Measurements from ENCODE around the gene CARHSP1. TPM values are rescaled to one million over a fixed set of nuclear protein-coding genes. Genes with fewer than 3 reads are reported as not detected.

CARHSP1 gene
- total and polyA plus RNA-seq, 2 of the 8 experiments (the other 6 are each of a cell fraction or from before 2014, with no cell fraction given) = 292 to 300 TPM

- Histone ChIP-seq H3K4me1 (replicated peaks in 1 of 4; ENCODE audit: control insufficient read depth in 3 of 4, insufficient read depth in 4 of 4, low read length in 3 of 4) (peaks cover 12 to 23% (median 20%) of the 10 kb centered on the region in 4 experiments), H4K8ac (ENCODE audit: extremely low read depth, insufficient read depth, low read length) (no peak overlapping the region), H2AFZ (ENCODE audit: low read length) (no peak overlapping the region), H3K27me3 (replicated peaks in 1 of 4; ENCODE audit: control insufficient read depth in 3 of 4, extremely low read depth in 1 of 4, insufficient read depth in 3 of 4, low read length in 3 of 4) (no peaks in the 10 kb centered on the region), H2AK5ac (ENCODE audit: low read depth, low read length) (peak overlapping the region; percentile 92), H3K4ac (replicated peaks; ENCODE audit: insufficient read length, low read depth, low read length) (peak overlapping the region; percentile 69), H2BK20ac (ENCODE audit: low read length) (peak overlapping the region; percentile 76), H3K23ac (ENCODE audit: insufficient read length) (peak overlapping the region; percentile 9), H3K23me2 (ENCODE audit: low read depth, low read length) (no peaks in the 10 kb centered on the region), H3K56ac (replicated peaks; ENCODE audit: insufficient read length, low read depth, low read length) (peak overlapping the region; percentile 28), H3K4me2 (ENCODE audit: insufficient read depth in 1 of 2, low read depth in 2 of 2, low read length in 2 of 2) (peak overlapping the region; percentile 61 to 72), H2BK15ac (ENCODE audit: low read length) (peak overlapping the region; percentile 62; the same call in 1 of the 2 replicates), H3K9ac (replicated peaks in 1 of 4; ENCODE audit: extremely low read depth in 1 of 4, low read depth in 3 of 4, low read length in 3 of 4) (peak overlapping the region in 3 of 4 experiments; percentile 42 to 79 (median 66); a peak in 5 of 7 replicates), H3K9me3 (ENCODE audit: insufficient read depth in 2 of 2, low read depth in 1 of 2, low read length in 1 of 2) (no peaks in the 10 kb centered on the region), H3K79me2 (ENCODE audit: control insufficient read depth in 1 of 2, insufficient read depth in 2 of 2, low read length in 2 of 2) (peaks cover 0 to 8% of the 10 kb centered on the region in 2 experiments; a peak in 1 of 4 replicates), H3K36me3 (ENCODE audit: control insufficient read depth in 2 of 4, insufficient read depth in 4 of 4, low read length in 3 of 4) (peaks cover 0 to 21% (median 4%) of the 10 kb centered on the region in 4 experiments; a peak in 3 of 8 replicates), H2BK120ac (replicated peaks; ENCODE audit: low read depth, low read length) (peak overlapping the region; percentile 66), H3K79me1 (ENCODE audit: low read depth, low read length) (no peaks in the 10 kb centered on the region; the same call in 1 of the 2 replicates), H2BK12ac (ENCODE audit: low read depth, low read length) (peak overlapping the region; percentile 91), H3K27ac (ENCODE audit: low read depth, low read length) (peak overlapping the region; percentile 90), H4K91ac (replicated peaks; ENCODE audit: insufficient read length, low read length) (peak overlapping the region; percentile 88), H3K4me3 (ENCODE audit: extremely low read depth in 1 of 4, insufficient read depth in 2 of 4, low read depth in 3 of 4, low read length in 4 of 4) (peak overlapping the region in 3 of 4 experiments; percentile 26 to 44 (median 37); a peak in 5 of 8 replicates), H4K20me1 (replicated peaks in 1 of 2; ENCODE audit: control insufficient read depth in 1 of 2, insufficient read depth in 2 of 2, low read length in 2 of 2) (no peaks in the 10 kb centered on the region), H3K14ac (ENCODE audit: insufficient read length) (peak overlapping the region; percentile 25), H4K5ac (ENCODE audit: insufficient read length, low read depth, low read length) (peak overlapping the region; percentile 74), H2BK5ac (ENCODE audit: low read depth, low read length) (peak overlapping the region; percentile 97), H3K18ac (ENCODE audit: extremely low read depth, low read length) (peak overlapping the region; percentile 76)
- POLR2A ChIA-PET (ENCODE audit: partially characterized antibody) = interaction anchor here (0.7 to 5.0 kb wide), 17 partner anchors 9 to 242 kb away, joined by 3 to 54 read pairs (median 7); partner anchors contain the start of genes CARHSP1, LITAFD and TMEM114
- 38% methylated on average over 9 of the region's 9 CpGs; no CpG with 5 or more reads in 1 of the 2 experiments for WGBS, 2 experiments (ENCODE audit: extremely low coverage in 1 of 2, insufficient coverage in 1 of 2, insufficient read length in 1 of 2, insufficient replicate concordance in 2 of 2, low coverage in 1 of 2, low lambda C conversion rate in 2 of 2, missing lambda C conversion rate in 1 of 2)
- DNase-seq (ENCODE audit: low read depth in 1 of 2, low spot score in 2 of 2) = no peak
- CTCF ChIA-PET (ENCODE audit: partially characterized antibody) = interaction anchor here (0.8 to 1.7 kb wide), 6 partner anchors 14 to 196 kb away, joined by 3 to 4 read pairs (median 4); no protein-coding TSS in a partner anchor
- FAIRE-seq = no peak
- TF ChIP-seq JUND (IDR thresholded peaks at IDR 0.05; ENCODE audit: low read length) (no peak), SRF (IDR thresholded peaks at IDR 0.05; ENCODE audit: low read depth, low read length) (no peak), POU5F1 (IDR thresholded peaks at IDR 0.05; ENCODE audit: low read depth, low read length) (no peak), SIN3A (conservative IDR thresholded peaks at IDR 0.05 in 1 of 2, IDR thresholded peaks at IDR 0.05 in 1 of 2; ENCODE audit: low read depth in 1 of 2, low read length in 2 of 2) (no peak), ATF2 (IDR thresholded peaks at IDR 0.05; ENCODE audit: low read length) (no peak), TAF7 (optimal IDR thresholded peaks at IDR 0.05; ENCODE audit: borderline replicate concordance, low read depth, low read length) (no peak), RBBP5 (IDR thresholded peaks at IDR 0.05; ENCODE audit: borderline replicate concordance, low read depth, low read length) (no peak), CTBP2 (IDR thresholded peaks at IDR 0.05; ENCODE audit: borderline replicate concordance, insufficient read depth, insufficient read length, low read length) (no peak), KDM4A (IDR thresholded peaks at IDR 0.05; ENCODE audit: low read depth, low read length, severe bottlenecking) (no peak), PHF8 (conservative IDR thresholded peaks at IDR 0.05; ENCODE audit: low read depth, low read length) (no peak), CHD2 (IDR thresholded peaks at IDR 0.05; ENCODE audit: low read length) (no peak)
Measured at GRCh38 chr16:8831450-8831849, 37.4 kb downstream of the CARHSP1 start.
